HepG2 (cell line): Measurements from ENCODE around the gene NUDCD3. TPM values are rescaled to one million over a fixed set of nuclear protein-coding genes. Genes with fewer than 3 reads are reported as not detected.

Experiments used
- CHD2 ChIP-seq: IDR thresholded peaks from 2 replicates; pipeline ENCODE4 v1.6.1; 2011; ENCODE audit warnings: low read depth, low read length, improper control_type of control experiment
- IKZF5 ChIP-seq: IDR thresholded peaks from 2 replicates; pipeline ENCODE4 v1.6.1; 2018; ENCODE audit warnings: missing genetic modification reagents, mild to moderate bottlenecking, missing compliant biosample characterization
- MBD4 ChIP-seq: IDR thresholded peaks from 2 replicates; pipeline ENCODE4 v1.6.1; 2012; ENCODE audit warnings: low read length, inconsistent platforms, borderline replicate concordance
- MLXIP ChIP-seq: sonication (generic); formaldehyde crosslinking; IDR thresholded peaks from 2 replicates; pipeline ENCODE4 v1.9.0; 2021; ENCODE audit warnings: missing genetic modification reagents, borderline replicate concordance
- SRSF1 ChIP-seq: fragments of 200-400 bp; formaldehyde crosslinking; optimal IDR thresholded peaks from 2 replicates; pipeline ENCODE3; 2017; ENCODE audit warnings: mild to moderate bottlenecking, low read depth, low read length, moderate library complexity
- THAP7 ChIP-seq: sonication (generic); formaldehyde crosslinking; IDR thresholded peaks from 2 replicates; pipeline ENCODE4 v1.8.1; 2023; ENCODE audit warnings: mild to moderate bottlenecking, missing genetic modification reagents
- ZKSCAN8 ChIP-seq: IDR thresholded peaks from 2 replicates; pipeline ENCODE4 v1.6.1; 2016; ENCODE audit warnings: borderline replicate concordance, missing genetic modification reagents, missing compliant biosample characterization
- ZNF407 ChIP-seq: sonication (generic); formaldehyde crosslinking; IDR thresholded peaks from one replicate; pipeline ENCODE4 v1.5.1; 2020; ENCODE audit warnings: mild to moderate bottlenecking, missing genetic modification reagents; ENCODE audit errors: not compliant biosample characterization
- ZNF501 ChIP-seq: sonication (generic); formaldehyde crosslinking; IDR thresholded peaks from 2 replicates; pipeline ENCODE4 v1.5.1; 2020; ENCODE audit warnings: mild to moderate bottlenecking, moderate library complexity, missing genetic modification reagents
- ZNF841 ChIP-seq: sonication (generic); formaldehyde crosslinking; IDR thresholded peaks from 2 replicates; pipeline ENCODE4 v1.8.1; 2023; ENCODE audit warnings: missing genetic modification reagents, borderline replicate concordance
- polyA plus RNA-seq, 8 experiments: library from polyadenylated mRNA; depleted of rRNA in 3 of 8; stranded (reverse) in 7 of 8; unstranded in 1 of 8; fragments of >200 nt; fragmentation: Illumina TruSeq in 4 of 8; extraction: Trizol in 4 of 8; gene quantifications; 2 replicates each; pipeline versions ENCODE4 v1.2.1 to v1.2.3, GENCODE V29; 2011 to 2016; ENCODE audit warnings: low read depth in 4 of 8, missing spikeins in 1 of 8, mixed read lengths in 1 of 8; ENCODE audit not compliant: insufficient read depth in 1 of 8
- total RNA-seq, 5 experiments: library from RNA; depleted of rRNA; stranded (reverse); fragments of >200 nt; fragmentation: Illumina TruSeq; extraction: Trizol; gene quantifications; 2 replicates each; pipeline ENCODE4 v1.2.3, GENCODE V29; 2016; ENCODE audit warnings: low read depth in 1 of 5

NUDCD3 gene
- total and polyA plus RNA-seq, 2 of the 13 experiments (the other 11 are each of a cell fraction or from before 2014, with no cell fraction given) = 20.8 to 49.9 TPM

- TF ChIP-seq ZNF407 (CRISPR knock-in tag) = no peak
- no peak for TF ChIP-seq CHD2
- no peak for TF ChIP-seq ZNF841
- no peak for TF ChIP-seq ZKSCAN8 (CRISPR knock-in tag)
- TF ChIP-seq MLXIP (CRISPR knock-in tag) = no peak
- no peak for TF ChIP-seq MBD4
- TF ChIP-seq ZNF501 (CRISPR knock-in tag) = no peak
- no peak for TF ChIP-seq IKZF5 (CRISPR knock-in tag)
- TF ChIP-seq THAP7 = no peak
- TF ChIP-seq SRSF1 = no peak
These were observed 27.2 kb downstream of the NUDCD3 start (continued) for GRCh38 chr7:44463169-44463808.
